ENCODE data around the gene CHST5. TPM values are rescaled to one million over a fixed set of nuclear protein-coding genes. Genes with fewer than 3 reads are reported as not detected.

Gene CHST5
- total and polyA plus RNA-seq, 2 of the 13 experiments (the other 11 are each of a cell fraction or from before 2014, with no cell fraction given) = 0.05 TPM; not detected in 1

DNA sequence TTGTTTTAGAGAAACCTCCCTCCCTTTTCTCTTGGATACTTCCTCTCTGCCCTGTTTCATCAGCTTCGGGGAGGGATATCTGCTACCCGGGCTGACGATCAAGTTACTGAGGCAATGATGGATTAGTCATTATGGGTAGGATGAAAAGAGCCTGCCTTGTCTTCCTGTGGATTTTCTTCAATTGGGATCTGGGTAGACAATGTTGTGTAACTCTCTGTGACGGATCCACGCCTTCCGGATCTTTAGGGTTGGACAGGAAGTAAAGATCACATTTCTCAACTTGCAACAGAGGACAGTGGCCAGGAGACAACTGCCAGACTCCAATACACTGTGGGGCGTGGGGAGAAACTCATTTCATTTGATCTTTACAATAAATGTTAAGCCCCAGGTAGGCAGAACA lies 29.3 kb downstream of the CHST5 start (continued):
- TF ChIP-seq ZNF687 (CRISPR knock-in tag; IDR thresholded peaks at IDR 0.05) = no peak
- TF ChIP-seq NCOA5 (CRISPR knock-in tag; IDR thresholded peaks at IDR 0.05) = no peak
- TF ChIP-seq NFIC (IDR thresholded peaks at IDR 0.05; ENCODE audit: low read length) = 0 out of 2 replicates have a peak, but pooled peaks have one; percentile 36
- TF ChIP-seq MATR3 (CRISPR knock-in tag; IDR thresholded peaks at IDR 0.05) = no peak
- no peak for TF ChIP-seq ZNF530 (CRISPR knock-in tag; IDR thresholded peaks at IDR 0.05; ENCODE audit: low read depth)
- no peak for TF ChIP-seq U2AF2 (IDR thresholded peaks at IDR 0.05; ENCODE audit: low read depth, low read length)
- no peak for TF ChIP-seq ZBTB43 (CRISPR knock-in tag; conservative IDR thresholded peaks at IDR 0.05)
- TF ChIP-seq NR3C1 (CRISPR knock-in tag; IDR thresholded peaks at IDR 0.05) = no peak
- TF ChIP-seq ZNF263 (CRISPR knock-in tag; IDR thresholded peaks at IDR 0.05) = no peak
- TF ChIP-seq, protein P1, sequence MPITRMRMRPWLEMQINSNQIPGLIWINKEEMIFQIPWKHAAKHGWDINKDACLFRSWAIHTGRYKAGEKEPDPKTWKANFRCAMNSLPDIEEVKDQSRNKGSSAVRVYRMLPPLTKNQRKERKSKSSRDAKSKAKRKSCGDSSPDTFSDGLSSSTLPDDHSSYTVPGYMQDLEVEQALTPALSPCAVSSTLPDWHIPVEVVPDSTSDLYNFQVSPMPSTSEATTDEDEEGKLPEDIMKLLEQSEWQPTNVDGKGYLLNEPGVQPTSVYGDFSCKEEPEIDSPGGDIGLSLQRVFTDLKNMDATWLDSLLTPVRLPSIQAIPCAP (CRISPR knock-in tag; IDR thresholded peaks at IDR 0.05; ENCODE audit: low read depth) = no peak
- 0 out of 2 replicates have a peak, but pooled peaks have one; percentile 23 for TF ChIP-seq ERF (CRISPR knock-in tag; IDR thresholded peaks at IDR 0.05)
- TF ChIP-seq ZNF18 (CRISPR knock-in tag; IDR thresholded peaks at IDR 0.05; ENCODE audit: insufficient replicate concordance) = no peak
- TF ChIP-seq HNF4A (CRISPR knock-in tag; IDR thresholded peaks at IDR 0.05) = peak; percentile 45; the same call in 1 of the 2 replicates
- TF ChIP-seq ZNF382 (CRISPR knock-in tag; IDR thresholded peaks at IDR 0.05; ENCODE audit: borderline replicate concordance) = no peak
- 0 out of 2 replicates have a peak, but pooled peaks have one; percentile 17 for TF ChIP-seq CREM (IDR thresholded peaks at IDR 0.05)
- no peak for TF ChIP-seq CREM (CRISPR knock-in tag; IDR thresholded peaks at IDR 0.05)
- TF ChIP-seq ZNF83 (CRISPR knock-in tag; IDR thresholded peaks at IDR 0.05; ENCODE audit: borderline replicate concordance) = no peak
- no peak for TF ChIP-seq MAFK (conservative IDR thresholded peaks at IDR 0.05 in 1 of 2, IDR thresholded peaks at IDR 0.05 in 1 of 2; ENCODE audit: low read length in 2 of 2)
- TF ChIP-seq ZBTB20 (CRISPR knock-in tag; IDR thresholded peaks at IDR 0.05; ENCODE audit: borderline replicate concordance, low read depth) = no peak
- no peak for TF ChIP-seq ZNF724P (CRISPR knock-in tag; IDR thresholded peaks at IDR 0.05; ENCODE audit: borderline replicate concordance)
- peak; percentile 84 for TF ChIP-seq ELF3 (CRISPR knock-in tag; IDR thresholded peaks at IDR 0.05)
- TF ChIP-seq, protein P2, sequence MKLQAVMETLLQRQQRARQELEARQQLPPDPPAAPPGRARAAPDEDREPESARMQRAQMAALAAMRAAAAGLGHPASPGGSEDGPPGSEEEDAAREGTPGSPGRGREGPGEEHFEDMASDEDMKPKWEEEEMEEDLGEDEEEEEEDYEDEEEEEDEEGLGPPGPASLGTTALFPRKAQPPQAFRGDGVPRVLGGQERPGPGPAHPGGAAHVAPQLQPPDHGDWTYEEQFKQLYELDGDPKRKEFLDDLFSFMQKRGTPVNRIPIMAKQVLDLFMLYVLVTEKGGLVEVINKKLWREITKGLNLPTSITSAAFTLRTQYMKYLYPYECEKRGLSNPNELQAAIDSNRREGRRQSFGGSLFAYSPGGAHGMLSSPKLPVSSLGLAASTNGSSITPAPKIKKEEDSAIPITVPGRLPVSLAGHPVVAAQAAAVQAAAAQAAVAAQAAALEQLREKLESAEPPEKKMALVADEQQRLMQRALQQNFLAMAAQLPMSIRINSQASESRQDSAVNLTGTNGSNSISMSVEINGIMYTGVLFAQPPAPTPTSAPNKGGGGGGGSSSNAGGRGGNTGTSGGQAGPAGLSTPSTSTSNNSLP (IDR thresholded peaks at IDR 0.05; ENCODE audit: low read depth, low read length) = 0 out of 2 replicates have a peak, but pooled peaks have one; percentile 14

Measured in HepG2 (cell line).